Measurements from ENCODE around the gene ALG13. TPM values are rescaled to one million over a fixed set of nuclear protein-coding genes. Genes with fewer than 3 reads are reported as not detected.

The ALG13 gene
- total and polyA plus RNA-seq, 2 donors (not counting 1 experiment from before 2014, with no cell fraction given): 138 to 166 TPM

GRCh38 chrX:111648802-111649201 is 32.2 kb upstream of the ALG13 start:
- Histone ChIP-seq H2AFZ (ENCODE audit: insufficient read depth, low read depth, low read length, poor library complexity, severe bottlenecking) (no peak overlapping the region), H3K36me3 (replicated peaks in 1 of 2; ENCODE audit: control extremely low read depth in 1 of 2, control insufficient read depth in 1 of 2, extremely low read depth in 1 of 2, insufficient read depth in 2 of 2, low read length in 1 of 2) (no peaks in the 10 kb centered on the region), H3K4me3 (ENCODE audit: control extremely low read depth in 1 of 5, extremely low read depth in 1 of 5, insufficient read depth in 1 of 5, low read depth in 2 of 5, low read length in 4 of 5) (no peak overlapping the region), H3K79me2 (ENCODE audit: control insufficient read depth, insufficient read depth, low read length) (no peaks in the 10 kb centered on the region), H3K27ac (ENCODE audit: low read length in 2 of 2) (no peak overlapping the region), H3K4me2 (replicated peaks; ENCODE audit: low read depth, low read length, poor library complexity, severe bottlenecking) (no peak overlapping the region), H3K27me3 (replicated peaks in 1 of 4; ENCODE audit: control extremely low read depth in 1 of 4, control insufficient read depth in 3 of 4, insufficient read depth in 4 of 4, low read length in 3 of 4) (no peaks in the 10 kb centered on the region), H3K9ac (ENCODE audit: low read length) (no peak overlapping the region), H3K9me3 (ENCODE audit: control extremely low read depth in 1 of 3, control insufficient read depth in 2 of 3, insufficient read depth in 1 of 3, low read length in 2 of 3) (peaks cover 0 to 8% (median 0%) of the 10 kb centered on the region in 3 donors), H4K20me1 (ENCODE audit: control insufficient read depth, insufficient read depth, low read length, poor library complexity, severe bottlenecking) (no peaks in the 10 kb centered on the region), H3K4me1 (ENCODE audit: control insufficient read depth in 2 of 2, insufficient read depth in 2 of 2, low read length in 2 of 2) (no peaks in the 10 kb centered on the region)
- TF ChIP-seq CTCF (IDR thresholded peaks at IDR 0.05): no peak
- no peak for TF ChIP-seq EZH2 (IDR thresholded peaks at IDR 0.05; ENCODE audit: borderline replicate concordance, insufficient read depth, low read depth, low read length, poor library complexity, severe bottlenecking)
- CTCF ChIA-PET: no interaction called here
- ATAC-seq (ENCODE audit: low read depth): no peak
- Mint-ChIP-seq H3K27me3 (no peaks in the 10 kb centered on the region), H3K9me3 (ENCODE audit: insufficient read depth) (peaks cover 2% of the 10 kb centered on the region), H3K27ac (no peak overlapping the region), H3K4me1 (no peaks in the 10 kb centered on the region), H3K4me3 (no peak overlapping the region)
- 83% methylated on average over 3 of the region's 3 CpGs for WGBS (ENCODE audit: insufficient coverage)
- intact Hi-C loops (cut with micrococcal nuclease): no loop called here
- POLR2A ChIA-PET: no interaction called here
- DNase-seq: no peak

- ChIA-PET POLR2A (no interaction called here), CTCF (no interaction called here)
- no peaks in the 10 kb centered on the region for H4K20me1 ChIP-seq (ENCODE audit: control insufficient read depth, insufficient read depth, low read length, poor library complexity, severe bottlenecking)
- ATAC-seq (ENCODE audit: low read depth) (no peak), DNase-seq (no peak)
- H3K36me3 ChIP-seq (replicated peaks in 1 of 2; ENCODE audit: control extremely low read depth in 1 of 2, control insufficient read depth in 1 of 2, extremely low read depth in 1 of 2, insufficient read depth in 2 of 2, low read length in 1 of 2): no peaks in the 10 kb centered on the region
- H3K4me2 ChIP-seq (replicated peaks; ENCODE audit: low read depth, low read length, poor library complexity, severe bottlenecking): no peak overlapping the region
- H3K4me1 Mint-ChIP-seq: no peaks in the 10 kb centered on the region
- H3K9me3 Mint-ChIP-seq (ENCODE audit: insufficient read depth): peaks cover 2% of the 10 kb centered on the region
- no peaks in the 10 kb centered on the region for H3K79me2 ChIP-seq (ENCODE audit: control insufficient read depth, insufficient read depth, low read length)
- TF ChIP-seq CTCF (IDR thresholded peaks at IDR 0.05) (no peak), EZH2 (IDR thresholded peaks at IDR 0.05; ENCODE audit: borderline replicate concordance, insufficient read depth, low read depth, low read length, poor library complexity, severe bottlenecking) (no peak)
- peaks cover 0 to 8% (median 0%) of the 10 kb centered on the region in 3 donors for H3K9me3 ChIP-seq (ENCODE audit: control extremely low read depth in 1 of 3, control insufficient read depth in 2 of 3, insufficient read depth in 1 of 3, low read length in 2 of 3)
- no peaks in the 10 kb centered on the region for H3K27me3 Mint-ChIP-seq
- no peaks in the 10 kb centered on the region for H3K4me1 ChIP-seq (ENCODE audit: control insufficient read depth in 2 of 2, insufficient read depth in 2 of 2, low read length in 2 of 2)
- no peaks in the 10 kb centered on the region for H3K27me3 ChIP-seq (replicated peaks in 1 of 4; ENCODE audit: control extremely low read depth in 1 of 4, control insufficient read depth in 3 of 4, insufficient read depth in 4 of 4, low read length in 3 of 4)
- no peak overlapping the region for H3K27ac ChIP-seq (ENCODE audit: low read length in 2 of 2)
- no peak overlapping the region for H3K4me3 Mint-ChIP-seq
- no peak overlapping the region for H3K9ac ChIP-seq (ENCODE audit: low read length)
- no peak overlapping the region for H3K4me3 ChIP-seq (ENCODE audit: control extremely low read depth in 1 of 5, extremely low read depth in 1 of 5, insufficient read depth in 1 of 5, low read depth in 2 of 5, low read length in 4 of 5)
- no peak overlapping the region for H2AFZ ChIP-seq (ENCODE audit: insufficient read depth, low read depth, low read length, poor library complexity, severe bottlenecking)
- WGBS (ENCODE audit: insufficient coverage): 78% methylated on average over 1 of the region's 1 CpG
- intact Hi-C loops (cut with micrococcal nuclease): no loop called here
- H3K27ac Mint-ChIP-seq: no peak overlapping the region
Observed at GRCh38 chrX:111649638-111650037, 31.3 kb upstream of the ALG13 start.

Data from B cell (primary cell).